B cell (primary cell): Measurements from ENCODE around the gene ODF4. TPM values are rescaled to one million over a fixed set of nuclear protein-coding genes. Genes with fewer than 3 reads are reported as not detected.

ENCODE experiments used
- ATAC-seq: fragments of 200-7000 bp; cut with Tn5 transposase; one replicate; pipeline ENCODE4 v1.10.0; 2021; ENCODE audit warnings: low read depth, mild to moderate bottlenecking, moderate number of reproducible peaks, moderate library complexity
- CTCF ChIA-PET: fragments of 350-600 bp; sonication (Branson Sonifier 250); formaldehyde crosslinking; loops from one replicate; lab custom pipeline; 2021; ENCODE audit warnings: antibody characterized with exemption, inconsistent platforms; lab: Charles Lee
- POLR2A ChIA-PET: fragments of 350-600 bp; sonication (Branson Sonifier 250); formaldehyde crosslinking; loops from one replicate; lab custom pipeline; 2021; ENCODE audit warnings: antibody characterized with exemption; lab: Charles Lee
- DNase-seq: peaks from one replicate; pipeline ENCODE4 v3.0.0; 2013
- H2AFZ ChIP-seq: 2 replicates; pipeline ENCODE4 v1.6.1; 2012; ENCODE audit warnings: mild to moderate bottlenecking, low read depth, low read length; ENCODE audit not compliant: insufficient read depth, poor library complexity, severe bottlenecking
- H3K27ac ChIP-seq, 2 donors: 1 replicate in 1 of 2; 2 replicates in 1 of 2; pipeline ENCODE4 v1.5.1; 2012 to 2013; ENCODE audit warnings: low read length in 2 of 2, mild to moderate bottlenecking in 2 of 2, moderate library complexity in 1 of 2
- H3K27me3 ChIP-seq, 4 experiments: fragments of 200-600 bp in 1 of 4; sonication (generic) in 1 of 4; replicated peaks in 1 of 4; 1 replicate in 2 of 4; 2 replicates in 2 of 4; pipeline versions ENCODE4 v1.6.1 to v1.7.0; 2013 to 2016; ENCODE audit warnings: low read length in 3 of 4, mild to moderate bottlenecking in 2 of 4, mixed read lengths in 1 of 4, moderate library complexity in 1 of 4; ENCODE audit not compliant: insufficient read depth in 4 of 4, control insufficient read depth in 3 of 4; ENCODE audit errors: control extremely low read depth in 1 of 4
- H3K36me3 ChIP-seq, 2 experiments: replicated peaks in 1 of 2; 1 replicate in 1 of 2; 2 replicates in 1 of 2; pipeline versions ENCODE4 v1.6.1 to v1.7.1; 2013; ENCODE audit warnings: low read length in 1 of 2; ENCODE audit not compliant: insufficient read depth in 2 of 2, control insufficient read depth in 1 of 2; ENCODE audit errors: control extremely low read depth in 1 of 2, extremely low read depth in 1 of 2
- H3K4me1 ChIP-seq, 2 donors: fragments of 200-600 bp in 1 of 2; sonication (generic) in 1 of 2; 1 replicate in 1 of 2; 2 replicates in 1 of 2; pipeline versions ENCODE4 v1.5.1 to v1.6.1; 2013 to 2017; ENCODE audit warnings: low read length in 2 of 2; ENCODE audit not compliant: control insufficient read depth in 2 of 2, insufficient read depth in 2 of 2
- H3K4me2 ChIP-seq: replicated peaks from 2 replicates; pipeline ENCODE3; 2012; ENCODE audit warnings: mild to moderate bottlenecking, low read depth, low read length; ENCODE audit not compliant: poor library complexity, severe bottlenecking
- H3K4me3 ChIP-seq, 5 experiments: fragments of 200-600 bp in 1 of 5; sonication (generic) in 1 of 5; 1 replicate in 3 of 5; 2 replicates in 2 of 5; pipeline versions ENCODE4 v1.5.1 to v1.7.0; 2011 to 2016; ENCODE audit warnings: low read length in 4 of 5, mild to moderate bottlenecking in 4 of 5, low read depth in 2 of 5, control low read depth in 1 of 5, moderate library complexity in 1 of 5; ENCODE audit not compliant: insufficient read depth in 1 of 5; ENCODE audit errors: control extremely low read depth in 1 of 5, extremely low read depth in 1 of 5
- H3K79me2 ChIP-seq: fragments of 200-600 bp; sonication (generic); one replicate; pipeline ENCODE4 v1.6.0; 2016; ENCODE audit warnings: low read length; ENCODE audit not compliant: control insufficient read depth, insufficient read depth
- H3K9ac ChIP-seq: fragments of 200-600 bp; sonication (generic); 2 replicates; pipeline ENCODE4 v1.6.1; 2017; ENCODE audit warnings: mild to moderate bottlenecking, low read length, moderate library complexity
- H3K9me3 ChIP-seq, 3 donors: one replicate each; pipeline versions ENCODE4 v1.6.1 to v1.7.1; 2013; ENCODE audit warnings: low read length in 2 of 3; ENCODE audit not compliant: control insufficient read depth in 2 of 3, insufficient read depth in 1 of 3; ENCODE audit errors: control extremely low read depth in 1 of 3
- H4K20me1 ChIP-seq: 2 replicates; pipeline ENCODE4 v1.6.0; 2012; ENCODE audit warnings: mild to moderate bottlenecking, low read length; ENCODE audit not compliant: insufficient read depth, control insufficient read depth, poor library complexity, severe bottlenecking
- H3K27ac Mint-ChIP-seq: one replicate; pipeline ENCODE4 v1.8.0; 2021; ENCODE audit warnings: mixed read lengths
- H3K27me3 Mint-ChIP-seq: one replicate; pipeline ENCODE4 v1.8.0; 2021; ENCODE audit warnings: mixed read lengths
- H3K4me1 Mint-ChIP-seq: one replicate; pipeline ENCODE4 v1.8.0; 2021; ENCODE audit warnings: mixed read lengths
- H3K4me3 Mint-ChIP-seq: one replicate; pipeline ENCODE4 v1.8.0; 2021; ENCODE audit warnings: mixed read lengths
- H3K9me3 Mint-ChIP-seq: one replicate; pipeline ENCODE4 v1.8.0; 2022; ENCODE audit warnings: mixed read lengths; ENCODE audit not compliant: insufficient read depth
- CTCF ChIP-seq: fragments of 200-600 bp; IDR thresholded peaks from one replicate; pipeline ENCODE4 v1.8.0; 2022; ENCODE audit warnings: antibody characterized with exemption, mild to moderate bottlenecking
- EZH2 ChIP-seq: IDR thresholded peaks from 2 replicates; pipeline ENCODE4 v1.6.1; 2012; ENCODE audit warnings: borderline replicate concordance, low read depth, mild to moderate bottlenecking, moderate library complexity, low read length; ENCODE audit not compliant: insufficient read depth, poor library complexity, severe bottlenecking
- WGBS: methylation state at CpG from one replicate; pipeline ENCODE4 v1.1.5; 2013; ENCODE audit warnings: missing lambda C conversion rate; ENCODE audit not compliant: insufficient coverage; 5-methylcytosine and 5-hydroxymethylcytosine counted together
- intact Hi-C: fragments of 100-400 bp; cut with micrococcal nuclease; formaldehyde crosslinking; loops from one replicate; pipeline ENCODE4 v1.10.0; 2022
- polyA plus RNA-seq: library from polyadenylated mRNA; depleted of rRNA; stranded (reverse); fragments of >200 nt; gene quantifications from 2 replicates; pipeline ENCODE4 v1.2.3, GENCODE V29; 2012
- total RNA-seq, 2 donors: library from RNA; stranded (reverse); fragments of 120-200 nt in 1 of 2; gene quantifications; 1 replicate in 1 of 2; 2 replicates in 1 of 2; pipeline versions ENCODE4 v1.2.3 to v1.2.4, GENCODE V29; 2013 to 2022

Gene ODF4
- total and polyA plus RNA-seq, 2 donors (not counting 1 experiment from before 2014, with no cell fraction given), result not detected

GRCh38 chr17:8359769-8360168, 20.1 kb downstream of the ODF4 start:
- Histone ChIP-seq H3K79me2 (no peaks in the 10 kb centered on the region), H4K20me1 (no peaks in the 10 kb centered on the region), H3K36me3 (peaks cover 0 to 3% of the 10 kb centered on the region in 2 experiments), H2AFZ (no peak overlapping the region), H3K4me3 (no peak overlapping the region), H3K4me2 (no peak overlapping the region), H3K9ac (no peak overlapping the region), H3K9me3 (no peaks in the 10 kb centered on the region), H3K27ac (no peak overlapping the region), H3K27me3 (no peaks in the 10 kb centered on the region), H3K4me1 (no peaks in the 10 kb centered on the region)
- Mint-ChIP-seq H3K4me1 (no peaks in the 10 kb centered on the region), H3K4me3 (no peak overlapping the region), H3K27me3 (no peaks in the 10 kb centered on the region), H3K9me3 (no peaks in the 10 kb centered on the region), H3K27ac (no peak overlapping the region)
- intact Hi-C loops, result no loop called here
- ATAC-seq (no peak), DNase-seq (no peak)
- CTCF ChIA-PET, result no interaction called here
- TF ChIP-seq EZH2, result no peak
- POLR2A ChIA-PET, result no interaction called here
- WGBS, result 100% methylated on average over 1 of the region's 5 CpGs

GRCh38 chr17:8360260-8360659, 20.6 kb downstream of the ODF4 start:
- H3K9ac ChIP-seq, result no peak overlapping the region

More at GRCh38 chr17:8360260-8360659, 20.6 kb downstream of the ODF4 start:
- ATAC-seq (no peak), DNase-seq (no peak)
- 71% methylated on average over 1 of the region's 3 CpGs for WGBS
- H3K79me2 ChIP-seq, result no peaks in the 10 kb centered on the region
- Mint-ChIP-seq H3K27ac (no peak overlapping the region), H3K27me3 (no peaks in the 10 kb centered on the region), H3K4me3 (no peak overlapping the region), H3K9me3 (no peaks in the 10 kb centered on the region), H3K4me1 (no peaks in the 10 kb centered on the region)
- no peak overlapping the region for H2AFZ ChIP-seq
- H3K4me1 ChIP-seq, result no peaks in the 10 kb centered on the region
- TF ChIP-seq CTCF, result no peak
- no peak for TF ChIP-seq EZH2
- H3K4me2 ChIP-seq, result no peak overlapping the region
- no peak overlapping the region for H3K4me3 ChIP-seq
- POLR2A ChIA-PET, result no interaction called here
- intact Hi-C loops, result no loop called here
- peaks cover 0 to 4% of the 10 kb centered on the region in 2 experiments for H3K36me3 ChIP-seq
- H4K20me1 ChIP-seq, result no peaks in the 10 kb centered on the region
- no peaks in the 10 kb centered on the region for H3K9me3 ChIP-seq
- no peaks in the 10 kb centered on the region for H3K27me3 ChIP-seq
- CTCF ChIA-PET, result no interaction called here
- H3K27ac ChIP-seq, result no peak overlapping the region
